Kidney (tissue), 14 donors: ENCODE results near the gene PGM2L1. TPM values are rescaled to one million over a fixed set of nuclear protein-coding genes. Genes with fewer than 3 reads are reported as not detected.

ENCODE experiments used
- DNase-seq, 5 donors: peaks; one replicate each; pipeline ENCODE4 v3.0.0-alpha.2; 2013 to 2020
- FAIRE-seq: peaks from 2 replicates; lab custom pipeline; 2012; peaks lifted over from hg19 to GRCh38; lab: Jason Lieb, UNC
- H3K27ac ChIP-seq, 2 donors: one replicate each; pipeline ENCODE4 v1.7.0; 2013; ENCODE audit warnings: low read depth in 2 of 2, low read length in 2 of 2, inconsistent platforms in 1 of 2
- H3K27me3 ChIP-seq: one replicate; pipeline ENCODE4 v1.7.1; 2013; ENCODE audit warnings: low read length, inconsistent platforms; ENCODE audit not compliant: control insufficient read depth, insufficient read depth
- H3K36me3 ChIP-seq, 3 donors: one replicate each; pipeline versions ENCODE4 v1.7.0 to v1.7.1; 2013; ENCODE audit warnings: low read length in 3 of 3, control low read depth in 1 of 3, inconsistent platforms in 1 of 3; ENCODE audit not compliant: insufficient read depth in 3 of 3, control insufficient read depth in 2 of 3
- H3K4me1 ChIP-seq, 3 donors: one replicate each; pipeline versions ENCODE4 v1.7.0 to v1.7.1; 2013; ENCODE audit warnings: low read length in 3 of 3, inconsistent platforms in 1 of 3, low read depth in 1 of 3; ENCODE audit not compliant: control insufficient read depth in 2 of 3, insufficient read depth in 2 of 3
- H3K4me3 ChIP-seq, 3 donors: one replicate each; pipeline versions ENCODE4 v1.7.0 to v1.8.1; 2013; ENCODE audit warnings: low read length in 3 of 3, control low read depth in 1 of 3, inconsistent platforms in 1 of 3
- H3K9ac ChIP-seq, 3 donors: one replicate each; pipeline versions ENCODE4 v1.7.0 to v1.7.1; 2013; ENCODE audit warnings: low read length in 3 of 3, control low read depth in 1 of 3, inconsistent platforms in 1 of 3
- H3K9me3 ChIP-seq, 3 donors: one replicate each; pipeline versions ENCODE4 v1.7.0 to v1.7.1; 2013; ENCODE audit warnings: low read length in 3 of 3, control low read depth in 1 of 3, inconsistent platforms in 1 of 3; ENCODE audit not compliant: control insufficient read depth in 2 of 3, insufficient read depth in 1 of 3
- CTCF ChIP-seq: IDR thresholded peaks from 3 replicates; pipeline ENCODE4 v1.5.1; 2012; ENCODE audit warnings: mild to moderate bottlenecking, moderate library complexity, borderline replicate concordance; ENCODE audit not compliant: insufficient read depth; ENCODE audit errors: extremely low read depth
- intact Hi-C: fragments of 100-400 bp; cut with DNase I; formaldehyde crosslinking; loops from one replicate; pipeline ENCODE4 v1.11.1; 2022
- polyA plus RNA-seq: library from polyadenylated mRNA; stranded (reverse); fragments of 350-450 nt; fragmentation: Illumina TruSeq; extraction: RNeasy Lipid Tissue Mini Kit (QIAGEN cat#74804); gene quantifications from one replicate; pipeline ENCODE4 v1.2.3, GENCODE V29; 2014; ENCODE audit warnings: low read depth, low replicate concordance; ENCODE audit not compliant: insufficient read depth
- total RNA-seq: library from RNA; stranded (reverse); fragmentation: NEBNext Ultra II Directional; extraction: Animal tissue kit (Norgen Biotek cat#: 25700); gene quantifications from one replicate; pipeline ENCODE4 v1.2.1, GENCODE V29; 2021
- donor health status: control.
- donor health status: control.
- donor health status: control.
- donor health status: control.
- donor health status: control.
- donor health status: DM: yes; HTN: yes; CAD: no.
- donor health status: Normal renal cell carcinoma (clear cell type).

Gene PGM2L1
- total and polyA plus RNA-seq, 2 donors from 2014 or later: 1.0 to 11.5 TPM

- Histone ChIP-seq H3K27me3 (no peaks in the 10 kb centered on the region), H3K4me1 (no peaks in the 10 kb centered on the region), H3K27ac (no peak overlapping the region), H3K36me3 (no peaks in the 10 kb centered on the region), H3K9me3 (no peaks in the 10 kb centered on the region), H3K9ac (no peak overlapping the region), H3K4me3 (no peak overlapping the region)
- no peak for FAIRE-seq
- DNase-seq: no peak
- no peak for TF ChIP-seq CTCF
- intact Hi-C loops: no loop called here
These were observed 2.4 kb upstream of the PGM2L1 start for GRCh38 chr11:74400606-74401005.

DNA sequence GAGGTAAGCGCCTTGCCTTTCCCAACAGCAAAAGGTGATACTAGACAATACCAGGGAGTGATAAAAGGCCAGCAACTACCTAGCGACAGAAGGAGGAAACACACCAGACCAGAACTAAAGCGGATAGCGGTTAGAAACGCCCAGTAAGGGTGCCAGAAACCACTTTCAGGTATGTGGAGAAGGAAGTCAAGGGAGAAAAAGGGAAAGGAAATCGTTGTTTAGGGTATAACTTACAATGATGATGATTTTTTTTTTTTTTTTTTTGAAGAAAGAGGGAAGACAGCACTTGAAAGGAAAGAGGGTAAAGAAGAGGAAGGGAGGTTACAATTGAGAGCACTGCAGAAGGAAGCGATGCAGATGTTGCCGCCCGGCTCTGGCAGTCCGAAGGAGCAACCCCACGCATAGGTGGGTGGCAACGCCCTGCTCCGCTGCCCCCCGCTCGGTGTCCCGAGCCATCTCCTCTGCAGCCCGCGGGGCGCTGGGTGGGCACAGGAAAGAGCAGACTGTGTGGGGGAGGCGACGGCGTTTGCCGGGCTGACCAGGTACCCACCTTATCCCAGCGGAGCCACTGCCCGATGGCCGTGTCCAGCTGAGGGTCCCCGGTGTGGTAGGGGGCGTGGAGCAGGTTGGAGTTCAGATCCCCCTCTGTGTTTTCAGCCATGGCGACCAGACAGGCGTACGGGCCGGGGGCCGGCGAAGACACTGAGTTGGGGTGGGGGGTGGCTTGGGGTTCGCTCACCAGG is 561 bp downstream of the PGM2L1 start:
- no peak for TF ChIP-seq CTCF
- intact Hi-C loops: loop anchor here (10.0 kb wide), 1 partner anchor 47 kb away; no protein-coding TSS in a partner anchor
- H3K27ac ChIP-seq: peak overlapping the region in 1 of 2 donors; percentile 22
- DNase-seq (peak; percentile 30 to 87 (median 60)), FAIRE-seq (no peak)
- no peaks in the 10 kb centered on the region for H3K4me1 ChIP-seq
- no peaks in the 10 kb centered on the region for H3K9me3 ChIP-seq
- H3K27me3 ChIP-seq: no peaks in the 10 kb centered on the region
- peak overlapping the region; percentile 27 to 92 (median 81) for H3K4me3 ChIP-seq
- no peaks in the 10 kb centered on the region for H3K36me3 ChIP-seq
- H3K9ac ChIP-seq: peak overlapping the region; percentile 6 to 88 (median 81)

- DNase-seq (no peak), FAIRE-seq (no peak)
- no peak overlapping the region for H3K9ac ChIP-seq
- no peak for TF ChIP-seq CTCF
- no peak overlapping the region for H3K27ac ChIP-seq
- no peaks in the 10 kb centered on the region for H3K4me1 ChIP-seq
- H3K27me3 ChIP-seq: no peaks in the 10 kb centered on the region
- H3K9me3 ChIP-seq: no peaks in the 10 kb centered on the region
- no peak overlapping the region for H3K4me3 ChIP-seq
- intact Hi-C loops: loop anchor here (10.0 kb wide), 1 partner anchor 53 kb away; no protein-coding TSS in a partner anchor
- H3K36me3 ChIP-seq: no peaks in the 10 kb centered on the region
These were observed 6.0 kb downstream of the PGM2L1 start for GRCh38 chr11:74392256-74392655.
